WTC11 (cell line): ENCODE data around the gene HLCS. TPM values are rescaled to one million over a fixed set of nuclear protein-coding genes. Genes with fewer than 3 reads are reported as not detected.

ENCODE experiments used
- ATAC-seq: fragments of 200-7000 bp; cut with Tn5 transposase; 2 replicates; pipeline ENCODE4 v1.10.0; 2021; ENCODE audit warnings: mild to moderate bottlenecking, moderate library complexity
- CTCF ChIA-PET: fragments of 300-600 bp; sonication (Branson Sonifier 250); formaldehyde crosslinking; loops from one replicate; lab custom pipeline; 2021; ENCODE audit warnings: antibody characterized with exemption; lab: Charles Lee
- POLR2A ChIA-PET: fragments of 350-600 bp; sonication (Branson Sonifier 250); formaldehyde crosslinking; loops from one replicate; lab custom pipeline; 2021; ENCODE audit warnings: antibody characterized with exemption; lab: Charles Lee
- DNase-seq: peaks from one replicate; pipeline ENCODE4 v3.0.0; 2021; ENCODE audit warnings: low spot score
- H3K27ac Mint-ChIP-seq: 2 replicates; pipeline ENCODE4 v1.8.0; 2021; ENCODE audit warnings: mixed read lengths
- H3K27me3 Mint-ChIP-seq: 2 replicates; pipeline ENCODE4 v1.8.0; 2021; ENCODE audit warnings: low read depth, mild to moderate bottlenecking, moderate library complexity, mixed read lengths
- H3K36me3 Mint-ChIP-seq: 2 replicates; pipeline ENCODE4 v1.8.0; 2021; ENCODE audit warnings: mixed read lengths
- H3K4me1 Mint-ChIP-seq: 2 replicates; pipeline ENCODE4 v1.8.0; 2022; ENCODE audit warnings: mixed read lengths
- H3K4me3 Mint-ChIP-seq: 2 replicates; pipeline ENCODE4 v1.8.0; 2021; ENCODE audit warnings: mild to moderate bottlenecking, moderate library complexity, mixed read lengths
- H3K9me3 Mint-ChIP-seq: 2 replicates; pipeline ENCODE4 v1.8.0; 2021; ENCODE audit warnings: mixed read lengths
- ATF1 ChIP-seq: sonication (generic); formaldehyde crosslinking; IDR thresholded peaks from 2 replicates; pipeline ENCODE4 v1.8.1; 2023; ENCODE audit warnings: mild to moderate bottlenecking, moderate library complexity, missing genetic modification reagents
- GRHL2 ChIP-seq: fragments of 250-450 bp; sonication (Bioruptor Pico); IDR thresholded peaks from 2 replicates; pipeline ENCODE4 v1.8.0; 2022; ENCODE audit warnings: mild to moderate bottlenecking, moderate library complexity; ENCODE audit not compliant: insufficient replicate concordance, severe bottlenecking
- JAZF1 ChIP-seq: fragments of 250-450 bp; sonication (Bioruptor Pico); IDR thresholded peaks from 2 replicates; pipeline ENCODE4 v1.9.0; 2021; ENCODE audit warnings: moderate library complexity, mild to moderate bottlenecking, inconsistent platforms
- MAX ChIP-seq: sonication (generic); formaldehyde crosslinking; IDR thresholded peaks from 2 replicates; pipeline ENCODE4 v1.8.0; 2022; ENCODE audit warnings: mild to moderate bottlenecking, missing genetic modification reagents
- MXD4 ChIP-seq: fragments of 250-450 bp; sonication (Bioruptor Pico); IDR thresholded peaks from 2 replicates; pipeline ENCODE4 v1.8.0; 2021; ENCODE audit warnings: mild to moderate bottlenecking, moderate library complexity, borderline replicate concordance
- NFATC4 ChIP-seq: fragments of 250-450 bp; sonication (Bioruptor Pico); IDR thresholded peaks from 2 replicates; pipeline ENCODE4 v1.9.0; 2021; ENCODE audit warnings: mild to moderate bottlenecking
- PREB ChIP-seq: sonication (generic); formaldehyde crosslinking; IDR thresholded peaks from 2 replicates; pipeline ENCODE4 v1.8.1; 2022; ENCODE audit warnings: mild to moderate bottlenecking, missing genetic modification reagents, moderate library complexity, borderline replicate concordance
- RELA ChIP-seq: sonication (generic); formaldehyde crosslinking; IDR thresholded peaks from 2 replicates; pipeline ENCODE4 v1.8.1; 2022; ENCODE audit warnings: missing genetic modification reagents, mild to moderate bottlenecking, borderline replicate concordance
- SMAD3 ChIP-seq: sonication (generic); formaldehyde crosslinking; IDR thresholded peaks from 2 replicates; pipeline ENCODE4 v1.8.0; 2022; ENCODE audit warnings: missing genetic modification reagents, mild to moderate bottlenecking, borderline replicate concordance
- TEAD1 ChIP-seq: sonication (generic); formaldehyde crosslinking; IDR thresholded peaks from 2 replicates; pipeline ENCODE4 v1.8.0; 2022; ENCODE audit warnings: mild to moderate bottlenecking, missing genetic modification reagents
- ZNF121 ChIP-seq: sonication (generic); formaldehyde crosslinking; IDR thresholded peaks from 2 replicates; pipeline ENCODE4 v1.8.0; 2023; ENCODE audit warnings: missing genetic modification reagents
- ZNF671 ChIP-seq: fragments of 250-450 bp; sonication (Bioruptor Pico); IDR thresholded peaks from 2 replicates; pipeline ENCODE4 v1.8.0; 2021; ENCODE audit warnings: mild to moderate bottlenecking
- total RNA-seq: library from RNA; stranded (reverse); gene quantifications from 3 replicates; pipeline ENCODE4 v1.2.3, GENCODE V29; 2021
- TF ChIP-seq, protein P1 (sequence below): sonication (generic); formaldehyde crosslinking; IDR thresholded peaks from 2 replicates; pipeline ENCODE4 v1.8.0; 2022; ENCODE audit warnings: mild to moderate bottlenecking, missing genetic modification reagents
- TF ChIP-seq, protein P2 (sequence below): sonication (generic); formaldehyde crosslinking; IDR thresholded peaks from 2 replicates; pipeline ENCODE4 v1.8.1; 2022; ENCODE audit warnings: low read depth, mild to moderate bottlenecking, moderate library complexity, missing genetic modification reagents, borderline replicate concordance
- TF ChIP-seq, protein P3 (sequence below): sonication (generic); formaldehyde crosslinking; IDR thresholded peaks from 2 replicates; pipeline ENCODE4 v1.8.0; 2023; ENCODE audit warnings: missing genetic modification reagents
- TF ChIP-seq, protein P4 (sequence below): sonication (generic); formaldehyde crosslinking; IDR thresholded peaks from 2 replicates; pipeline ENCODE4 v1.8.0; 2022; ENCODE audit warnings: missing genetic modification reagents
- TF ChIP-seq, protein P5 (sequence below): fragments of 250-450 bp; sonication (Bioruptor Pico); IDR thresholded peaks from 2 replicates; pipeline ENCODE4 v1.8.0; 2021; ENCODE audit warnings: mild to moderate bottlenecking

Gene HLCS
- total RNA-seq, 1 experiment from 2014 or later: 9.3 TPM

DNA sequence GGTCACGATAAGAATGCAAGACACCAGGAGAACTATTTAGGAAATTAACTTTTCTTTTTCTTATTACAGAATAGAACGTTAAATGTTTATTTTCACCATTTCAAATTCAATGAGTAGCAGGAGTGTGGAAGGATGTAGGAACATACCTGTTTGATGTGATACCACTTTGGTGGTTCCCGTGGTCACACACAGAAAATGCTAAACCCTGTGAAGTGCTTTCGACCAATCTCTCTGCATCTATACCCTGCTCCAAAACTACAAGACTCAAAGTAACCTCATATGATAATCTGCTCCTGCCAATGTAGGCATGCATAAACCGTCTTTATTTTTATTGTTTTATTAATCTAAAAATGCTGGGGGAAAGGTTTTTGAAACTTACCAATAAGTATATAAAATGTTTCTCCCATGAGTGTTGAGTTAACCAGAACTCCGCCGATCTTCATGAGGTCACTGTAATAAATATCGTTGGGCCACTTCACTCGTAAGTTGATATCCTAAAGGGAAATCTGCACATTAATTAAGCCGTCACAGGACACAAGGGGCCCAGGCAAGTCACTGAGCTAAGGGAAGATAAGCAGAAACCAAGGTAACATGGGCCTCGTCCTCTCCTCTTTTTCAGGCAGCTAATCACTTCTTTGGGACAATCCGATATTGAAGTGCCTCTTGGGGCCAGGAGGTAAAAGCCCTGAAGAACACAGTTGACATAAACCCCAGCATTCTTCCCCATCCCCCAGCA is 207.0 kb downstream of the HLCS start:
- H3K36me3 Mint-ChIP-seq: no peaks in the 10 kb centered on the region
- DNase-seq (no peak), ATAC-seq (no peak)
- no peak overlapping the region for H3K4me3 Mint-ChIP-seq
- peaks cover 7% of the 10 kb centered on the region; the same call in 1 of the 2 replicates for H3K4me1 Mint-ChIP-seq
- H3K27me3 Mint-ChIP-seq: no peaks in the 10 kb centered on the region
- CTCF ChIA-PET: interaction anchor here (0.7 to 4.2 kb wide), 3 partner anchors 12 to 129 kb away, joined by 3 to 23 read pairs (median 7); no protein-coding TSS in a partner anchor
- no peak for TF ChIP-seq SMAD3
- TF ChIP-seq, protein P1, sequence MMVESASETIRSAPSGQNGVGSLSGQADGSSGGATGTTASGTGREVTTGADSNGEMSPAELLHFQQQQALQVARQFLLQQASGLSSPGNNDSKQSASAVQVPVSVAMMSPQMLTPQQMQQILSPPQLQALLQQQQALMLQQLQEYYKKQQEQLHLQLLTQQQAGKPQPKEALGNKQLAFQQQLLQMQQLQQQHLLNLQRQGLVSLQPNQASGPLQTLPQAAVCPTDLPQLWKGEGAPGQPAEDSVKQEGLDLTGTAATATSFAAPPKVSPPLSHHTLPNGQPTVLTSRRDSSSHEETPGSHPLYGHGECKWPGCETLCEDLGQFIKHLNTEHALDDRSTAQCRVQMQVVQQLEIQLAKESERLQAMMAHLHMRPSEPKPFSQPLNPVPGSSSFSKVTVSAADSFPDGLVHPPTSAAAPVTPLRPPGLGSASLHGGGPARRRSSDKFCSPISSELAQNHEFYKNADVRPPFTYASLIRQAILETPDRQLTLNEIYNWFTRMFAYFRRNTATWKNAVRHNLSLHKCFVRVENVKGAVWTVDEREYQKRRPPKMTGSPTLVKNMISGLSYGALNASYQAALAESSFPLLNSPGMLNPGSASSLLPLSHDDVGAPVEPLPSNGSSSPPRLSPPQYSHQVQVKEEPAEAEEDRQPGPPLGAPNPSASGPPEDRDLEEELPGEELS (CRISPR knock-in tag): no peak
- no peak overlapping the region for H3K27ac Mint-ChIP-seq
- POLR2A ChIA-PET: no interaction called here
- H3K9me3 Mint-ChIP-seq: no peaks in the 10 kb centered on the region

DNA sequence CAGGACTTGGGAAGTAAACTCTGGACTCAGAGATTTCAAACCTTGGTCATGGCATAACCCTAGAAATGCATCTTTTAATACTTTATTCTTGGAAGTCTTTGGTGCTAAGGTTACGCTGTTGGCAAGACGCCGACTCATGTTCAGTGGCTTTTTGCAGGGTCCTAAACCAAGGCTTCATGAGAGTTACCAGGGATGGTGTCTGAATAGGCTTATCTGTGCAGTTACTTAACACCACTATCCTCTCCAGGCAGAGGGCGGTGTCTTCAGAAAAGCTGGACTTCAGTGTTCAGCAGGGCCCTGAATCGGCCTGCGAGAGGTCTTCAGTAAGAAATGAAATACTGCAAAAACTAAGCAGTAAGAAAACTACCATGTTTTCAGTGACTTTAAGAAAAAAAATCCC is 209.3 kb downstream of the HLCS start:
- CTCF ChIA-PET: interaction anchor here (1.5 to 4.2 kb wide), 4 partner anchors 38 to 160 kb away, joined by 4 to 23 read pairs (median 8); no protein-coding TSS in a partner anchor
- Mint-ChIP-seq H3K9me3 (no peaks in the 10 kb centered on the region), H3K36me3 (no peaks in the 10 kb centered on the region), H3K4me1 (peaks cover 18% of the 10 kb centered on the region), H3K27me3 (no peaks in the 10 kb centered on the region), H3K27ac (no peak overlapping the region), H3K4me3 (no peak overlapping the region)
- DNase-seq (no peak), ATAC-seq (peak; percentile 26; the same call in 1 of the 2 replicates)
- TF ChIP-seq ATF1: no peak
- TF ChIP-seq MXD4 (CRISPR knock-in tag): no peak
- TF ChIP-seq, protein P2, sequence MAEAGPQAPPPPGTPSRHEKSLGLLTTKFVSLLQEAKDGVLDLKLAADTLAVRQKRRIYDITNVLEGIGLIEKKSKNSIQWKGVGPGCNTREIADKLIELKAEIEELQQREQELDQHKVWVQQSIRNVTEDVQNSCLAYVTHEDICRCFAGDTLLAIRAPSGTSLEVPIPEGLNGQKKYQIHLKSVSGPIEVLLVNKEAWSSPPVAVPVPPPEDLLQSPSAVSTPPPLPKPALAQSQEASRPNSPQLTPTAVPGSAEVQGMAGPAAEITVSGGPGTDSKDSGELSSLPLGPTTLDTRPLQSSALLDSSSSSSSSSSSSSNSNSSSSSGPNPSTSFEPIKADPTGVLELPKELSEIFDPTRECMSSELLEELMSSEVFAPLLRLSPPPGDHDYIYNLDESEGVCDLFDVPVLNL (CRISPR knock-in tag): no peak
- TF ChIP-seq, protein P3, sequence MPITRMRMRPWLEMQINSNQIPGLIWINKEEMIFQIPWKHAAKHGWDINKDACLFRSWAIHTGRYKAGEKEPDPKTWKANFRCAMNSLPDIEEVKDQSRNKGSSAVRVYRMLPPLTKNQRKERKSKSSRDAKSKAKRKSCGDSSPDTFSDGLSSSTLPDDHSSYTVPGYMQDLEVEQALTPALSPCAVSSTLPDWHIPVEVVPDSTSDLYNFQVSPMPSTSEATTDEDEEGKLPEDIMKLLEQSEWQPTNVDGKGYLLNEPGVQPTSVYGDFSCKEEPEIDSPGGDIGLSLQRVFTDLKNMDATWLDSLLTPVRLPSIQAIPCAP (CRISPR knock-in tag): no peak
- TF ChIP-seq, protein P4, sequence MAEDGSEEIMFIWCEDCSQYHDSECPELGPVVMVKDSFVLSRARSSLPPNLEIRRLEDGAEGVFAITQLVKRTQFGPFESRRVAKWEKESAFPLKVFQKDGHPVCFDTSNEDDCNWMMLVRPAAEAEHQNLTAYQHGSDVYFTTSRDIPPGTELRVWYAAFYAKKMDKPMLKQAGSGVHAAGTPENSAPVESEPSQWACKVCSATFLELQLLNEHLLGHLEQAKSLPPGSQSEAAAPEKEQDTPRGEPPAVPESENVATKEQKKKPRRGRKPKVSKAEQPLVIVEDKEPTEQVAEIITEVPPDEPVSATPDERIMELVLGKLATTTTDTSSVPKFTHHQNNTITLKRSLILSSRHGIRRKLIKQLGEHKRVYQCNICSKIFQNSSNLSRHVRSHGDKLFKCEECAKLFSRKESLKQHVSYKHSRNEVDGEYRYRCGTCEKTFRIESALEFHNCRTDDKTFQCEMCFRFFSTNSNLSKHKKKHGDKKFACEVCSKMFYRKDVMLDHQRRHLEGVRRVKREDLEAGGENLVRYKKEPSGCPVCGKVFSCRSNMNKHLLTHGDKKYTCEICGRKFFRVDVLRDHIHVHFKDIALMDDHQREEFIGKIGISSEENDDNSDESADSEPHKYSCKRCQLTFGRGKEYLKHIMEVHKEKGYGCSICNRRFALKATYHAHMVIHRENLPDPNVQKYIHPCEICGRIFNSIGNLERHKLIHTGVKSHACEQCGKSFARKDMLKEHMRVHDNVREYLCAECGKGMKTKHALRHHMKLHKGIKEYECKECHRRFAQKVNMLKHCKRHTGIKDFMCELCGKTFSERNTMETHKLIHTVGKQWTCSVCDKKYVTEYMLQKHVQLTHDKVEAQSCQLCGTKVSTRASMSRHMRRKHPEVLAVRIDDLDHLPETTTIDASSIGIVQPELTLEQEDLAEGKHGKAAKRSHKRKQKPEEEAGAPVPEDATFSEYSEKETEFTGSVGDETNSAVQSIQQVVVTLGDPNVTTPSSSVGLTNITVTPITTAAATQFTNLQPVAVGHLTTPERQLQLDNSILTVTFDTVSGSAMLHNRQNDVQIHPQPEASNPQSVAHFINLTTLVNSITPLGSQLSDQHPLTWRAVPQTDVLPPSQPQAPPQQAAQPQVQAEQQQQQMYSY (CRISPR knock-in tag): no peak
- TF ChIP-seq RELA (CRISPR knock-in tag): no peak
- no peak for TF ChIP-seq ZNF671 (CRISPR knock-in tag)
- POLR2A ChIA-PET: no interaction called here

DNA sequence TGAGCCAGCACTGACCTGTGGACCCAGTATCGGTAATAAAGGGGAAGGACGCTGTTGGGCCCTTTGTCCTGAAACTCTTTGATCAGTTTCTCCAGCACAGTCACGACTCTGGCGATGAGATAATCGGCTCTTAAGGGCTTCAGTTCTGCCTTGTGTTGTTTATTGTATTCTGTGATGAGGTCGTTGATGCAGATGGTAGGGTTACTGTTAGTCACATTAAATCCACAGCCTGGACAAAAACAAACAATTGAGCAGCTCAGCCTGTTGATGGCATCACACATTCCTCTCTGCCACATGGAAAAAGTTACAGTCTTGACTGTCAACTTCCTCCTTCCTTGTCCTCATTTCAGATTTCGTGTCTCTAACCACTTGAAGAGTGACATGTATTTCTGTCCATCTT is 209.9 kb downstream of the HLCS start:
- CTCF ChIA-PET: interaction anchor here (0.6 to 4.2 kb wide), 3 partner anchors 98 to 169 kb away, joined by 3 to 23 read pairs (median 3); no protein-coding TSS in a partner anchor
- POLR2A ChIA-PET: interaction anchor here (0.6 kb wide), 1 partner anchor 858 kb away, joined by 3 read pairs; no protein-coding TSS in a partner anchor
- no peak for ATAC-seq
- H3K27me3 Mint-ChIP-seq: no peaks in the 10 kb centered on the region
- TF ChIP-seq RELA (CRISPR knock-in tag) (no peak), MAX (CRISPR knock-in tag) (no peak), PREB (CRISPR knock-in tag) (no peak), JAZF1 (CRISPR knock-in tag) (no peak), TEAD1 (CRISPR knock-in tag) (no peak), GRHL2 (no peak), ZNF121 (CRISPR knock-in tag) (no peak), NFATC4 (CRISPR knock-in tag) (no peak)
- TF ChIP-seq, protein P3 (CRISPR knock-in tag): no peak
- TF ChIP-seq, protein P5, sequence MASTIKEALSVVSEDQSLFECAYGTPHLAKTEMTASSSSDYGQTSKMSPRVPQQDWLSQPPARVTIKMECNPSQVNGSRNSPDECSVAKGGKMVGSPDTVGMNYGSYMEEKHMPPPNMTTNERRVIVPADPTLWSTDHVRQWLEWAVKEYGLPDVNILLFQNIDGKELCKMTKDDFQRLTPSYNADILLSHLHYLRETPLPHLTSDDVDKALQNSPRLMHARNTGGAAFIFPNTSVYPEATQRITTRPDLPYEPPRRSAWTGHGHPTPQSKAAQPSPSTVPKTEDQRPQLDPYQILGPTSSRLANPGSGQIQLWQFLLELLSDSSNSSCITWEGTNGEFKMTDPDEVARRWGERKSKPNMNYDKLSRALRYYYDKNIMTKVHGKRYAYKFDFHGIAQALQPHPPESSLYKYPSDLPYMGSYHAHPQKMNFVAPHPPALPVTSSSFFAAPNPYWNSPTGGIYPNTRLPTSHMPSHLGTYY (CRISPR knock-in tag): no peak
- H3K36me3 Mint-ChIP-seq: no peaks in the 10 kb centered on the region
- no peak overlapping the region for H3K27ac Mint-ChIP-seq
- no peaks in the 10 kb centered on the region for H3K9me3 Mint-ChIP-seq
- no peak overlapping the region for H3K4me3 Mint-ChIP-seq
- H3K4me1 Mint-ChIP-seq: peaks cover 24% of the 10 kb centered on the region
- DNase-seq: no peak
